ENCODE measurements around the gene REST. TPM values are rescaled to one million over a fixed set of nuclear protein-coding genes. Genes with fewer than 3 reads are reported as not detected.

Gene REST
- polyA plus RNA-seq, 1 donor (not counting 4 experiments of a cell fraction or from before 2014, with no cell fraction given): 22.6 TPM

- H3K27me3 ChIP-seq (ENCODE audit: control insufficient read depth, extremely low read depth, insufficient read depth, low read length): no peaks in the 10 kb centered on the region
- FAIRE-seq: no peak
Observed at GRCh38 chr4:56971383-56971782, 63.7 kb downstream of the REST start.

GRCh38 chr4:56972389-56972788 is 64.7 kb downstream of the REST start:
- no peak for TF ChIP-seq CTCF (optimal IDR thresholded peaks at IDR 0.05 in 1 of 3, IDR thresholded peaks at IDR 0.05 in 1 of 3, conservative IDR thresholded peaks at IDR 0.05 in 1 of 3; ENCODE audit: extremely low read depth in 1 of 3, insufficient read depth in 2 of 3, low read length in 3 of 3)
- TF ChIP-seq EZH2 (IDR thresholded peaks at IDR 0.05; ENCODE audit: low read length): no peak
- Histone ChIP-seq H3K27me3 (ENCODE audit: control insufficient read depth, extremely low read depth, insufficient read depth, low read length) (no peaks in the 10 kb centered on the region), H3K4me1 (ENCODE audit: control insufficient read depth, extremely low read depth, insufficient read depth, low read length) (no peaks in the 10 kb centered on the region), H2AFZ (ENCODE audit: control insufficient read depth, low read length) (no peak overlapping the region), H3K9me1 (ENCODE audit: control insufficient read depth, extremely low read depth, insufficient read depth, low read length) (no peaks in the 10 kb centered on the region), H3K79me2 (ENCODE audit: control insufficient read depth, insufficient read depth, low read length) (peaks cover 51% of the 10 kb centered on the region), H3K27ac (ENCODE audit: control insufficient read depth, insufficient read depth, low read length) (no peak overlapping the region), H3K9me3 (ENCODE audit: control insufficient read depth, low read depth, low read length) (no peaks in the 10 kb centered on the region), H3K4me2 (ENCODE audit: control insufficient read depth, extremely low read depth, insufficient read depth, low read depth, low read length) (no peak overlapping the region), H3K9ac (ENCODE audit: control insufficient read depth, extremely low read depth, insufficient read depth, low read length) (no peak overlapping the region), H3K4me3 (ENCODE audit: control insufficient read depth in 2 of 3, extremely low read depth in 1 of 3, insufficient read depth in 2 of 3, low read depth in 1 of 3, low read length in 3 of 3) (no peak overlapping the region), H4K20me1 (ENCODE audit: control insufficient read depth, extremely low read depth, insufficient read depth, low read length) (peaks cover 3% of the 10 kb centered on the region), H3K36me3 (ENCODE audit: control insufficient read depth in 2 of 2, extremely low read depth in 1 of 2, insufficient read depth in 2 of 2, low read length in 2 of 2) (peaks cover 26 to 37% of the 10 kb centered on the region in 2 experiments)
- dilution Hi-C loops (cut with MboI; ENCODE audit: extremely low pct_ligation_motif_present, low sequenced_read_pairs): no loop called here
- DNase-seq (ENCODE audit: low read depth, low spot score): no peak
- FAIRE-seq: no peak

More at GRCh38 chr4:56971383-56971782, 63.7 kb downstream of the REST start:
- Histone ChIP-seq H3K4me2 (ENCODE audit: control insufficient read depth, extremely low read depth, insufficient read depth, low read depth, low read length) (no peak overlapping the region), H3K4me1 (ENCODE audit: control insufficient read depth, extremely low read depth, insufficient read depth, low read length) (no peaks in the 10 kb centered on the region), H3K36me3 (ENCODE audit: control insufficient read depth in 2 of 2, extremely low read depth in 1 of 2, insufficient read depth in 2 of 2, low read length in 2 of 2) (peaks cover 28 to 45% of the 10 kb centered on the region in 2 experiments), H3K4me3 (ENCODE audit: control insufficient read depth in 2 of 3, extremely low read depth in 1 of 3, insufficient read depth in 2 of 3, low read depth in 1 of 3, low read length in 3 of 3) (no peak overlapping the region), H3K9me1 (ENCODE audit: control insufficient read depth, extremely low read depth, insufficient read depth, low read length) (no peaks in the 10 kb centered on the region), H3K27ac (ENCODE audit: control insufficient read depth, insufficient read depth, low read length) (no peak overlapping the region), H3K9me3 (ENCODE audit: control insufficient read depth, low read depth, low read length) (no peaks in the 10 kb centered on the region), H3K9ac (ENCODE audit: control insufficient read depth, extremely low read depth, insufficient read depth, low read length) (no peak overlapping the region), H2AFZ (ENCODE audit: control insufficient read depth, low read length) (no peak overlapping the region), H3K79me2 (ENCODE audit: control insufficient read depth, insufficient read depth, low read length) (peaks cover 41% of the 10 kb centered on the region), H4K20me1 (ENCODE audit: control insufficient read depth, extremely low read depth, insufficient read depth, low read length) (peaks cover 3% of the 10 kb centered on the region)
- no peak for DNase-seq (ENCODE audit: low read depth, low spot score)
- dilution Hi-C loops (cut with MboI; ENCODE audit: extremely low pct_ligation_motif_present, low sequenced_read_pairs): no loop called here
- TF ChIP-seq CTCF (optimal IDR thresholded peaks at IDR 0.05 in 1 of 3, IDR thresholded peaks at IDR 0.05 in 1 of 3, conservative IDR thresholded peaks at IDR 0.05 in 1 of 3; ENCODE audit: extremely low read depth in 1 of 3, insufficient read depth in 2 of 3, low read length in 3 of 3): no peak
- no peak for TF ChIP-seq EZH2 (IDR thresholded peaks at IDR 0.05; ENCODE audit: low read length)

All from keratinocyte (primary cell).